PFSK-1 (cell line): ENCODE results near the gene SNUPN.
A peak's percentile ranks its signal among the peaks of the same experiment; 100 is the strongest.

ENCODE experiments used
- FOXP2 ChIP-seq: optimal IDR thresholded peaks from 2 replicates; pipeline ENCODE3; 2011; ENCODE audit warnings: borderline replicate concordance, control low read depth, inconsistent platforms; ENCODE audit not compliant: insufficient read depth; ENCODE audit errors: extremely low read length, extremely low read depth
- POLR2AphosphoS5 ChIP-seq: IDR thresholded peaks from 2 replicates; pipeline ENCODE4 v1.6.1; 2012; ENCODE audit warnings: low read depth, mild to moderate bottlenecking, control low read depth, low read length, moderate library complexity
- SIN3A ChIP-seq: IDR thresholded peaks from 2 replicates; pipeline ENCODE4 v1.6.1; 2012; ENCODE audit warnings: mild to moderate bottlenecking, low read length, moderate library complexity, borderline replicate concordance; ENCODE audit not compliant: insufficient read depth
- TAF1 ChIP-seq: IDR thresholded peaks from 2 replicates; pipeline ENCODE4 v1.6.1; 2012; ENCODE audit warnings: low read length, control low read depth, borderline replicate concordance; ENCODE audit not compliant: insufficient read depth
- TF ChIP-seq, protein P1 (sequence below), 2 experiments: IDR thresholded peaks; 2 replicates each; pipeline versions ENCODE4 v1.6.1 to v1.8.0; 2011 to 2012; ENCODE audit warnings: low read depth in 2 of 2, low read length in 2 of 2, control low read depth in 1 of 2, inconsistent platforms in 1 of 2, mild to moderate bottlenecking in 1 of 2, moderate library complexity in 1 of 2; ENCODE audit not compliant: insufficient read depth in 1 of 2

SNUPN gene

GRCh38 chr15:75649848-75650247, 24.3 kb upstream of the SNUPN start:
- TF ChIP-seq POLR2AphosphoS5: no peak
- TF ChIP-seq SIN3A: no peak
- TF ChIP-seq TAF1: no peak
- no peak for TF ChIP-seq FOXP2
- TF ChIP-seq, protein P1, sequence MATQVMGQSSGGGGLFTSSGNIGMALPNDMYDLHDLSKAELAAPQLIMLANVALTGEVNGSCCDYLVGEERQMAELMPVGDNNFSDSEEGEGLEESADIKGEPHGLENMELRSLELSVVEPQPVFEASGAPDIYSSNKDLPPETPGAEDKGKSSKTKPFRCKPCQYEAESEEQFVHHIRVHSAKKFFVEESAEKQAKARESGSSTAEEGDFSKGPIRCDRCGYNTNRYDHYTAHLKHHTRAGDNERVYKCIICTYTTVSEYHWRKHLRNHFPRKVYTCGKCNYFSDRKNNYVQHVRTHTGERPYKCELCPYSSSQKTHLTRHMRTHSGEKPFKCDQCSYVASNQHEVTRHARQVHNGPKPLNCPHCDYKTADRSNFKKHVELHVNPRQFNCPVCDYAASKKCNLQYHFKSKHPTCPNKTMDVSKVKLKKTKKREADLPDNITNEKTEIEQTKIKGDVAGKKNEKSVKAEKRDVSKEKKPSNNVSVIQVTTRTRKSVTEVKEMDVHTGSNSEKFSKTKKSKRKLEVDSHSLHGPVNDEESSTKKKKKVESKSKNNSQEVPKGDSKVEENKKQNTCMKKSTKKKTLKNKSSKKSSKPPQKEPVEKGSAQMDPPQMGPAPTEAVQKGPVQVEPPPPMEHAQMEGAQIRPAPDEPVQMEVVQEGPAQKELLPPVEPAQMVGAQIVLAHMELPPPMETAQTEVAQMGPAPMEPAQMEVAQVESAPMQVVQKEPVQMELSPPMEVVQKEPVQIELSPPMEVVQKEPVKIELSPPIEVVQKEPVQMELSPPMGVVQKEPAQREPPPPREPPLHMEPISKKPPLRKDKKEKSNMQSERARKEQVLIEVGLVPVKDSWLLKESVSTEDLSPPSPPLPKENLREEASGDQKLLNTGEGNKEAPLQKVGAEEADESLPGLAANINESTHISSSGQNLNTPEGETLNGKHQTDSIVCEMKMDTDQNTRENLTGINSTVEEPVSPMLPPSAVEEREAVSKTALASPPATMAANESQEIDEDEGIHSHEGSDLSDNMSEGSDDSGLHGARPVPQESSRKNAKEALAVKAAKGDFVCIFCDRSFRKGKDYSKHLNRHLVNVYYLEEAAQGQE (IDR thresholded peaks at IDR 0.05; ENCODE audit: insufficient read depth in 1 of 2, low read depth in 2 of 2, low read length in 2 of 2): no peak

DNA sequence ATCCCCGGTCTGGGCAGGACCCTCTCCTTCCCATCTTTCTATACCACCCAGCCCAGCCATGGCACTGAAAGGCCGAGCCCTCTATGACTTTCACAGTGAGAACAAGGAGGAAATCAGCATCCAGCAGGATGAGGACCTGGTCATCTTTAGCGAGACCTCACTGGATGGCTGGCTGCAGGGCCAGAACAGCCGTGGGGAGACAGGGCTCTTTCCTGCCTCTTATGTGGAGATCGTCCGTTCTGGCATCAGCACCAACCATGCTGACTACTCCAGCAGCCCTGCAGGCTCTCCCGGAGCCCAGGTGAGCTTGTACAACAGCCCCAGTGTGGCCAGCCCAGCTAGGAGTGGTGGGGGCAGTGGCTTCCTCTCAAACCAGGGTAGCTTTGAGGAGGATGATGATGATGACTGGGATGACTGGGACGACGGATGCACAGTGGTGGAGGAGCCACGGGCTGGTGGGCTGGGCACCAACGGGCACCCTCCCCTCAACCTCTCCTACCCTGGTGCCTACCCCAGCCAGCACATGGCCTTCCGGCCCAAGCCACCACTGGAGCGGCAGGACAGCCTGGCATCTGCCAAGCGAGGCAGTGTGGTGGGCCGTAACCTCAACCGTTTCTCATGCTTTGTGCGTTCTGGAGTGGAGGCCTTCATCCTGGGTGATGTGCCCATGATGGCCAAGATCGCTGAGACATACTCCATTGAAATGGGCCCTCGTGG, 23.7 kb upstream of the SNUPN start:
- TF ChIP-seq, protein P1 (IDR thresholded peaks at IDR 0.05; ENCODE audit: insufficient read depth in 1 of 2, low read depth in 2 of 2, low read length in 2 of 2): no peak
- TF ChIP-seq POLR2AphosphoS5 (no peak), FOXP2 (no peak), TAF1 (no peak), SIN3A (no peak)

- no peak for TF ChIP-seq POLR2AphosphoS5
- TF ChIP-seq SIN3A: no peak
- no peak for TF ChIP-seq FOXP2
- TF ChIP-seq TAF1: peak; percentile 6; the same call in 1 of the 2 replicates
Measured at GRCh38 chr15:75648156-75649000, 22.9 kb upstream of the SNUPN start.

GRCh38 chr15:75647370-75648155, 22.0 kb upstream of the SNUPN start, which contains the start of gene SNX33:
SNX33 (plus strand) TSS chr15:75647912; CDS start chr15:75649103, 1,191 bp downstream.
- TF ChIP-seq SIN3A (no peak; the same call in 1 of the 2 replicates), POLR2AphosphoS5 (no peak; the same call in 1 of the 2 replicates), FOXP2 (peak; percentile 55), TAF1 (peak; percentile 34; the same call in 1 of the 2 replicates)
- TF ChIP-seq, protein P1 (IDR thresholded peaks at IDR 0.05; ENCODE audit: insufficient read depth in 1 of 2, low read depth in 2 of 2, low read length in 2 of 2): 0 out of 4 replicates have a peak, but pooled peaks have one; percentile 34 to 37

- TF ChIP-seq TAF1 (no peak), POLR2AphosphoS5 (no peak), SIN3A (no peak), FOXP2 (no peak)
- TF ChIP-seq, protein P1 (IDR thresholded peaks at IDR 0.05; ENCODE audit: insufficient read depth in 1 of 2, low read depth in 2 of 2, low read length in 2 of 2): no peak
Measured at GRCh38 chr15:75646944-75647364, 21.4 kb upstream of the SNUPN start.
